Epithelial cell of esophagus (primary cell): Measurements from ENCODE around the gene MRPL46.
"Not testable (repeated sequence)": the region's sequence is repeated elsewhere in the genome, so short reads cannot be mapped to it uniquely, and the experiment has no call there.

ENCODE experiments used
- DNase-seq: peaks from one replicate; pipeline ENCODE4 v3.0.0; 2010; ENCODE audit warnings: low read depth
- H3K4me3 ChIP-seq: 2 replicates; pipeline ENCODE4 v1.5.1; 2011; ENCODE audit warnings: mild to moderate bottlenecking, low read length, control low read depth
- TF ChIP-seq, protein P1 (sequence below): IDR thresholded peaks from 2 replicates; pipeline ENCODE4 v1.5.1; 2011; ENCODE audit warnings: low read depth, mild to moderate bottlenecking, low read length, control low read depth, inconsistent platforms; ENCODE audit not compliant: insufficient read depth; ENCODE audit errors: missing control alignments

Gene MRPL46

DNA sequence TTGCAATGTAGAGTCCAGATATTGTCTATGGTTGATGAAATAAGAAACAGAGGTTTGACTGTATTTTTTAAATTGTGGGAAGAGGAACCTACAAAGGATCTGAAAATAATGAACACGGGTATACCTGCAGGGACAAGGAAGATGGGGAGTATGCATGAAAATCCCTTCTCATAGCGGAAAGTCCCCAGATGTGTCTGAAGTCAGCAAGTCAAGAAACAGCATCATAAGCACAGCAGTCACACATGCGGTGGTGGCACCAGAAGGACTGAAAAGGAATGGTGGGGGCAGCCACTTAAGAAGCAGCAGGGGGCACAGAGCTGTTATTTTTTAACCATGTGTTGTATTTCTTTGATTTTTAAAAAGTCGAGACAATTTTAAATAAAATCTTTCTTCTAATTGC lies 5.0 kb upstream of the MRPL46 start:
- H3K4me3 ChIP-seq = no peak overlapping the region
- no peak for DNase-seq
- TF ChIP-seq, protein P1, sequence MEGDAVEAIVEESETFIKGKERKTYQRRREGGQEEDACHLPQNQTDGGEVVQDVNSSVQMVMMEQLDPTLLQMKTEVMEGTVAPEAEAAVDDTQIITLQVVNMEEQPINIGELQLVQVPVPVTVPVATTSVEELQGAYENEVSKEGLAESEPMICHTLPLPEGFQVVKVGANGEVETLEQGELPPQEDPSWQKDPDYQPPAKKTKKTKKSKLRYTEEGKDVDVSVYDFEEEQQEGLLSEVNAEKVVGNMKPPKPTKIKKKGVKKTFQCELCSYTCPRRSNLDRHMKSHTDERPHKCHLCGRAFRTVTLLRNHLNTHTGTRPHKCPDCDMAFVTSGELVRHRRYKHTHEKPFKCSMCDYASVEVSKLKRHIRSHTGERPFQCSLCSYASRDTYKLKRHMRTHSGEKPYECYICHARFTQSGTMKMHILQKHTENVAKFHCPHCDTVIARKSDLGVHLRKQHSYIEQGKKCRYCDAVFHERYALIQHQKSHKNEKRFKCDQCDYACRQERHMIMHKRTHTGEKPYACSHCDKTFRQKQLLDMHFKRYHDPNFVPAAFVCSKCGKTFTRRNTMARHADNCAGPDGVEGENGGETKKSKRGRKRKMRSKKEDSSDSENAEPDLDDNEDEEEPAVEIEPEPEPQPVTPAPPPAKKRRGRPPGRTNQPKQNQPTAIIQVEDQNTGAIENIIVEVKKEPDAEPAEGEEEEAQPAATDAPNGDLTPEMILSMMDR = no peak

DNA sequence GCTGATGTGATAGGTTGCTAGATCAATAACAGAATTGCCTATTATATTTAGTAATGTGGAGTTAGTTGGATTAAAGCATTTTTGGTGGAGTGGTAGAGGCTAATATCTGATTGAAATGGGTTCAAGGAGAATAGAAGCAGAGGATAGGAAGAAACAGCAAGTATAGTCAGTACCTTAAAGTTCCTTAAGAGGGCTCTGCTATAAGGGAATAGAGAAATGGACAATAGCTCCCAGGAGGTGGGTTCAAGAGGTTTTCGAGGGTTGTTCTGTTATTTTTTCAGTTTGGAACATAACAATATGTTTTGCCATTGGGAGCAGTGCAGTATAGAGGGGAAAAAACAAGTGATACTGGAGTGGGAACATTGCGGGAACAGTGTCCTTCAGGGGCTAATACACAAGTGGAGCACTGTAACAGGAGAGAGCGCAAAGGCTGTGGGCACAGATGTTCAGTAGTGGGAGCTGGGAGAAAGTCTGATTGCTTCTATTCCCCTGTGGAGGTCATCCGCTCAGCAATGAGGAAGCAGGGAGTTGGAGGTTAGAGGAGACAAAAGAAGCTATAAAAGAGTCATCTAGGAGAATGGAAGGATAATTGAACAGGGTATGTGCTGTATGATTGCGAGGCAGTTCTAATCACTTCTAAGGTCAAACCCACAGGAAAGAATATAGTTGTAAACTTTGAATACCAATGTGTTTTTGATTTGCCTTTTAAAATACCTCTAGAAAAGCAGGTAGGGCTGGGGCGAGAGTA lies 3.6 kb upstream of the MRPL46 start:
- no peak overlapping the region for H3K4me3 ChIP-seq
- TF ChIP-seq, protein P1 = no peak
- no peak for DNase-seq

DNA sequence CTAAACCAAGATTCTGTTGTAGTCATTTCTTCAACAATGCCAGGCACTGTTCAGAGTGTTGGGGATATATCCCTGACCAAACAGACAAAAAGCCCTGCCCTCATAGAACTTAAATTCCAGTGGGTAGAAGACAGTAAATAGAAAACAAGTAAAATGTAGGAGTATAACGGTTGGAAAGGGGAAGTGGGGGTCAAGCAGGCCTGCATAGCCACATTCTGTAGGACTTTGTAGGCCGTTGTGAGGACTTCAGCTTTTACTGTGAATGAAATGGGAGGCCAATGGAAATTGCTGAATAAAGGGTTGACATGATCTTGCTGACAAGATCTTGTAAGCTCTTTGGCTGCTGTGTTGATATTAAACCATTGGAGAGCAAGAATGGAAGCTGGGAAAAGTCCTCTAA lies 2.1 kb upstream of the MRPL46 start:
- TF ChIP-seq, protein P1 = no peak
- DNase-seq = no peak
- H3K4me3 ChIP-seq = no peak overlapping the region

DNA sequence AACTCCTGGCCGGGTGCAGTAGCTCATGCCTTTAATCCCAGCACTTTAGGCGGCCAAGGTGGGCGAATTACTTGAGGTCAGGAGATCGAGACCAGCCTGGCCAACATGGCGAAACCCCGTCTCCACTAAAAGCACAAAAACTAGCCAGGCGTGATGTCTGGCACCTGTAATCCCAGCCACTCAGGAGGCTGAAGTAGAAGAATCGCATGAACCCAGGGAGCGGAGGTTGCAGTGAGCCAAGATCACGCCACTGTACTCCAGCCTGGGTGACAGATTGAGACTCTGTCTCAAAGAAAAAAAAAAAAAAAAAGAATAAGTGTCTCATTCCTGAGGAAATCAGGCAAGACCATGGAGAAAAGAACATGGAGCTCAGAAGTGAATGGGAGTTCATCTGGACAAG lies 1.5 kb upstream of the MRPL46 start:
- DNase-seq = not testable (repeated sequence)
- peak overlapping the region; percentile 94 for H3K4me3 ChIP-seq

DNA sequence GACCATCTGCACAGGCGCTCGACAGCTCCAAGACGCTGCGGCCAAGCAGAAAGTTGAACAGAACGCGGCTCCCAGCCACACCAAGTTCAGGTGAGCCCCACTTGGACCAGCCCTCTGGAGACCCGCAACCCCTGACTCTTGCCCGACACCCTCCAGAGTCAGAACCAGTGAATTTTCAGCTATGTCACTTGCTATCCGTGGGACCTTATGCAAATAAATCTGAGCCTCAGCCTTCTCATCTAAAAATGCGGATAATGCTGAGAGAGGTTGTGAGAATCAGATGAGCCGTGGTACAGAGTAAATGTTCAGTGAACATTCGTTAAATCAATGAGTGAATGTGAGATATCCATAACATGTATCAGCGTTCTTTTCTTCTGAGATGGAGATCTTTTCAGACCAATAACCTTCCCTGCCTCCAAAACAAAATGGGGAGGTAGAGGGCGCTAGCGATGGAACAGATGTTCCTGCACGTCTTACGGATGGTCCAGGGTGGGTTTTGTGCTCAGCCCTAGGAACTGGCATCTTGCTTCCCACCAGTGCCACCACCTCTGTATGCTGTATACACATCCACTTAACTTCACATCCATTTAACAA lies 844 bp upstream of the MRPL46 start:
- TF ChIP-seq, protein P1 = peak; percentile 40
- peak overlapping the region; percentile 94 for H3K4me3 ChIP-seq
- DNase-seq = peak; percentile 30

DNA sequence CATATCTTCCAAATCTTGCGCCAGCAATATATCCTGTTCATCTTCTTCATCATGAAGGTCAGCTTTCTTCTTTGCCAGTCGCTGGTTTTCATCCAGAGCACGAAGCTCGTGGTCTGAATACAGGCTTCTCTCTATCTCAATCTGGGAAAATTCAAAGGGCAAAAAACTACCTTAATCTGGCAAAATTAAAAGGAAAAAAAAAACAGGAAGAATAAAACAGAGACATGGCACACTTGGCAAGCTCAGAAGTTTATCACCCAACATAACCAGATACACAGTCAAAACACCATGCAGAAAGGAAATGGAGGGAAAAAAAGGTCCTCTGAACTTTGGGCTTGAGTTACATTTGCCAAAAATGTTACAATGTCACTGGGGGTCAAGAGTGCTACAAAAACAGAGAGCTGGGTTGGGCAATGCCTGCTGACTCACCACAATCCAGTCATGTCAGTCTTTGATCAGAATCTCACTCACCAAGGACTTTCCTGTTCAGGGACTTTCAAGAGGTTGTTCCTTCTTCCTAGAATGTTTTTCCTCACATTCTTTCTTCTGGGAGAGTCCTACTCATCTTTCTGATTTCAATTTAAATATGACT lies 1.5 kb downstream of the MRPL46 start:
- TF ChIP-seq, protein P1 = no peak
- peak overlapping the region; percentile 94 for H3K4me3 ChIP-seq
- peak; percentile 82 for DNase-seq

DNA sequence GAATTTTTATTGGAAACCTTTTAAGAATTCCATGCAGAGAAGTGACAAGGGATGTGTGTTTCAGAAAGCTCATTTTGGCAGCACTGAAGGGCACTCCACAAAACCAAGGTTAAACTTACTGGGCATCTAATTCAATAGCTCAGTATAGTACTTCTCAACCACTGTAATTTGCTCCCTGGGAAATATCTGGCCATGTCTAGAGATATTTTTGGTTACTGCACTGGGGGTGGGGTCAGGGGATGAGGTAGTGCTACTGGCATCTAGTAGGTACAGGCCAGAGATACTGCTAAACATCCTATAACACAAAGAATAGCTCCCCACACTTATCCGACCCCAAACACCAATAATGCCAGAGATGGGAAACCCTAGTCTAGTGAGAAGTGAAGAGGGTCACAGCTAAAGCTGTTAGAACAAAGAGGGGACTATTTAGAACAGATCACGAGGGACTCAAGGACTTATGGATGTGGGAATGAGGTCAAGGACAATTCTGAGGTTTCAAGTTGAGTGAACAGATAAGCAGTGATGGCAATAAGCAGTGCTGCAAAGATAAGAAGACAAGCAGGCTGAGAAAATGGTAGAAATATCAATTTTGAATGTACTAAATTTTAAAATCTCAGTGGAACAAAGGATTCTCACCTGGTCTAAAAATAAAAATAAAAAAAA lies 3.2 kb downstream of the MRPL46 start:
- DNase-seq = no peak
- TF ChIP-seq, protein P1 = no peak
- H3K4me3 ChIP-seq = no peak overlapping the region
